Tongue (tissue), 2 donors: ENCODE measurements around the gene SYTL3. TPM values are rescaled to one million over a fixed set of nuclear protein-coding genes. Genes with fewer than 3 reads are reported as not detected.

ENCODE experiments used
- DNase-seq: peaks from one replicate; pipeline ENCODE4 v3.0.0-alpha.2; 2015
- total RNA-seq: library from RNA; depleted of rRNA; stranded (reverse); fragments of >200 nt; gene quantifications from one replicate; pipeline ENCODE4 v1.2.3, GENCODE V29; 2014

The SYTL3 gene
- total RNA-seq, 1 donor from 2014 or later: 9.9 TPM

DNA sequence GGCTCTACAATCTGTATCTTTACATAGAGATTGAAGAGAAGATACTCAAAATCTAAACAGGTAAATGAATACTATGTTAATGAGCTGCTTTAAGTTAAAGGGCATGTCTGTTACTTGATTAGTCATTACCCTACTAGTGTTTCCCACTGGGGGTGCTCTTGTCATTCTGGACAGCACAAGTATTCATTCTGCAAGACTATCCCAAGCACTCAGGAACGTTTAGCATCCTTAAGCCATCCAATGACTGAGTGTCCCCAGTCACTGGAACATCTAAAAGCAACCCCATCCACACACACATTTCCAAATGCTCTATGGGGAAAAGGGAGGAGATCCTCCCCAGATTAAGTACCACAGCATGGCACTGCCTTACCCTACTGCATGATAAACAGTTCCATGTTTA is 143.6 kb downstream of the SYTL3 start:
- DNase-seq: no peak

DNA sequence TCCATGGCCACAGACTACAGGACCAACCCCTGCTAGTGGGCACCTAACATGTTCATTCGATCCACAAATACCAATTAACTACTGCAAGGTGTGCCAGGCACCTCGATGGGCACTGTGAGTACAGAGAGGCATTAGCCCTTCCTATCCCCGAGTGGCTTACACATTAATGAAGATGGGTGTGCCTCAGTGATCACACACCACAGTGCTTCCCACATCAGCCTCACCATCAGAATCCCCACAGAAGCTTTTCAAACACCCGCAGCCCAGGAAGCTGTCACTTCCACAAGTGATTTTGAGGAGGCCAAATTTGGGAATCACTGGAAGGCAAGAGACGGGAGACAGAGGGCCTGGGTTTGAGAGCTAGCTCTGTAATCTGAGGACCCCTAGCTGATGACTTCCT is 145.7 kb downstream of the SYTL3 start:
- no peak for DNase-seq

DNA sequence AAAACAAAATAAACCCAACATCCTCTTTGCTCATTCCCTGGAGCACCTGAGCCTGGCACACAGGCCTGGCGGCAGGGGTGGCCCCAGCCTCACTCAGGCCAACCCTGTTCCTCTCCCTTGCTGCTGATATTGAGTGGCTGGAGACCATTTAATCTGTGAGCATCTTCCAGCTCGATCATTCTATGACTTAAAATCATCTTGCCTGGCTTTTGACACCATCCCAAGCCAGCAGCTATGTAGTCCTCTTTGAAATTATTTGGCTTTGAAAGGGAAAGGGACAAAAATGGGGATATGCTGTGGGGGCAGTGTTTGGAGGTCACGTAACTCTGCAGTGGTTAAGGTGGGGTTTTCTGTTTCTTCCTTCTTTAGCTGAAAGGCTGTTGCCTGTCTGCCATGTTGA is 146.5 kb downstream of the SYTL3 start:
- DNase-seq: no peak

DNA sequence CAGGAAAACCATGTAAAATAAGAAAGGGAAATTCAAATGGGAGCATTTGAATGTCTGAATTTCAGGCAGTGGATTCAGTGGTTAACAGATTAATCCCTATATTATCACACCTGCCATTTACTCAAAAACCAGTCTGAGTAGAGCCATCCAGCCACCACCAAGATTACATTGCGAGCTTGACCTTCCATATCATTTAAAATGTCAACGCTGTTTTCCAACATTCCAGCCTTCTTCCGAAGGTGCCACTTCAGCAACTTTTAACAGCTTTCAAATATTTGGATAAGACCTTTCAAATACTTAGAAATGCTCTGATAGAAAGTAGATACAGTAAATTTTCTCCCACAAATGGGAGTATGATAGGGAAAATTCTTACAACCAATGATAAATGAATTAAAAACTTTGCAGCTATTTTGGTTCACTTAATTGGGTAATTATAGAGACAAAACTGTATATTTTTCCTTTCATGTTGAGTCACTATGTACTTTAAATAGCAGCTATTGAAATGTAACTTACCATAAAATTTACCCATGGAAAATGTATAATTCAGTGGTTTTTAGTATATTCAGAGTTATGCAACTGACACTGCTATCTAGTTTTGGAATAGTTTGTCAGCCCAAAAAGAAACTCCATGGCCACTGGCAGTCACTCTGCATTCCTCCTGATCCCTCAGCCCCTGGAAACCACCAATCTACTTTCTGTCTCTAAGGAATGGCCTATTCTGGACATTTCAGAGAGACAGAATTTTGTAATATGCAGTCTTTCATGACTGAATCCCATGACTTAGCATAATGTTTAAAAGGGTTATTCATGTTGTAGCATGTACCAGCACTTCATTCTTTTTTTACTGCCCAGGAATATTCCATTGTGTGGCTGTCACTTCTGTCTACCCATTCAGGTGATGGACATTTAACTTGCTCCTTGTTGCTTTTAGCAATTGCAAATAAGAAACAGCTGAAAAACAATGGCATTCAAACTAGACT is 147.8 kb downstream of the SYTL3 start:
- DNase-seq: no peak

DNA sequence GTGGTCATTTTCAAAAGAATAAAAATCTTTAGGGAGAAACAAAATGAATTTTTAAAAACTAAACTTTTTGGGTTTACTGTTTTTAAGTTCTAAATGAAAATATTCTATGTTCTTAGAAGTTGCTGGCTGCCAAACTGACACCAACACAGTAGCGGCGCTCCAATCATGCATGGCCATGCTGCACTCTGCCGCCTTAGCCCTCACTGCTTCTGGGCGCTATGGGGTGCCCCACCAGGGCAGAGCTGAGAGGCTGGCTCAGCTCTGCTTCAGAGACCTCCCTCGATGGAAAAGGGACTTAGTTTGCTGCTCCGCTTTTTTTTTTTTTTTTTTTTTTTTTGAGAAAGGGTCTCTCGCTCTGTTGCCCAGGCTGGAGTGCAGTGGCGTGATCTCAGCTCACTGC is 148.5 kb downstream of the SYTL3 start:
- no peak for DNase-seq

DNA sequence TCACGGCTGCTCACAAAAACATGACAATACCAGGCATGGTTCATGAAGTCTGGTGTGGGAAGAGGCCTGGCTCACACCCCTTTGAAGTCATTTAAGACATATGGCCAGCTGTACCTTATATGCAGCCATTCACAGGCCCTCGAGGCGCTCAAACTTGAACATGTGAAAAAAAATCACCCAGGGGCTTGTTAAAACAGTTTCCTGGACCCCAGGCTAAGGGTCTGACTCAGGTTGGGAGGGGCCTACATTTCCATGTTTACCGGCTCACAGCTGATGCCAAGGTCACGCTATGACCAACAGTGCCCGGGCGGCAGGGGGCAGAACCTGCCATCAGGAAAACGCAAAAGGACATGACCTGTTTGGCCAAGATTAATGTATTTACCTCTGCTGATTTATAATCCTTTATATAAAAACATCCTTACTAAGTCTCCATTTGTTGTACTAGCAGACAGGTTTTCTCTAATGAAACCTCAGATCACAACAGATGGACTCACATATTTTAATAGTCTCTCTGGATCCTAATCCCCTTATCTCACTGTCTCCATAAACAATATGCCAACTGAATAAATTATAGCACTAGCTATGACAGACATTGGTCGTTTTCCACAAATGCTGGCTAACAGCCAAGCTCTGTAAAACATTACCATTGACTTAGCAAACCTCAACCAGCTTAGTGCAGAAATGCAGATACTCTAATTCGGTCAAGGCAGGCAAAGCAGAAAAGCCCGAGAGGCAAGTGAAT is 149.4 kb downstream of the SYTL3 start:
- DNase-seq: peak; percentile 73

DNA sequence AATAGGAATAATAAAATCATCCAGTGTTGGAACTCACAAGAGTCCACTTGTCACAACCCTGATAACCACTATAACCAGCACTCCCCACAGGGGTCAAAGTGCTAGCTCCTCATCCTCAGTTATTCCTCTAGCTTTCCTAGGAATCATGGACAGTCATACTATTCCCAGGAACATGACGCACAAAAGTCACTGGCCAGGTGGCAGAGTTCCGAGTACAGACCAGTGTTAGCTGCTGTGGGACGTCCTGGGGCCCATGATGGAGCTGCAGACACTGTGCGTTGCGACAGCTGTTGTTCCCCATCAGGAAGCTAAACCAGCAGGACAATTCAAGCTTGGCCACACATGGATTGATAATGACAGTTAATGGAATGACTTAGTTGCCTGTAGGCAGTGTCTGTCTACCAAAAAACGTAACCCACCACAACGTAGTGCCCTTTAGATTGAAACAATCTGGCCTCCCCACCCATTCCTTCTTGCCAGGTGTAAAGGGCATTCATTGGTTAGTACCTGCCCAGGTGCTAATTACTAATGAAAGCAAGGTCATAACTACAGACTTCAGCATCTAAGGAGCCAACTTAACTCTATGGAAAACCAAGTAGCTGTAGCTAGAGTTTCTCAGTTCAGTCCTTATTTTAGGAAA is 151.9 kb downstream of the SYTL3 start:
- peak; percentile 80 for DNase-seq

DNA sequence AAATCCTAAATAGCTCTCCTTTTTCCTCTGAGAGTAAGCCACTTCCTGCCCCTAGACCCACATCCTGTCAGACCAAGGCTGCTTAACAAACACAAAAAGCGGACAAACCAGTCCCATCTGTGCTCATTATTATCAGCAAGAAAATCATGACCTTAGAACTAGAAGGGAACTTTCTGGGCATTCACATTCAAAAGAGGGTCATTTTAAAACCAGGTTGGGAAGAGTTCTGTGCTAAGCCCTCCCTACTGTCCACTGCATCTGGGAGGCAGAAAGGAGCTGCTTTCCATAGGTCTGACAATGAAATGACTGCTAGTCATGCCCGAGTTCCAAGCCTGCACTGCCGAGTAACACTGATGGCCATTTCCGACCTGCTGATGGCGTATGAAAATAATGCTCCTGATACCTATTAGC is 153.9 kb downstream of the SYTL3 start:
- DNase-seq: no peak

DNA sequence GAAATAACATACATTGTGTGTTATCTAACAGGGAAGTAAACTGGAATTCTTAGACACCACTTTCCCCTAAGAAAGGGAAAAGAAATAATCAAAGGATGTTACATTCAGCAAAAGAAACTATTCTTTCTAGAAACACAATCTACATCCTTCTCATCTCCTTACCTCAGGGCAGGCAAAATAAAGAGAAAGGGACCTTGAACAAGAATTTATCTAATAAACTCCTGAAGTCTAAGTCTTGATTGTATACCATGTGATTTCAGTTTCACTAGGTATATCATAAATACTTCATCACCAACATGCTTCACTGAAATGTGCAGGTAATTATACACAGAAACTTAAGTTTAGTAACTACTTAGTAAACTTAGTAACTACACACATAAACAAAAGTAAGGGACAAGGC is 154.4 kb downstream of the SYTL3 start:
- no peak for DNase-seq

DNA sequence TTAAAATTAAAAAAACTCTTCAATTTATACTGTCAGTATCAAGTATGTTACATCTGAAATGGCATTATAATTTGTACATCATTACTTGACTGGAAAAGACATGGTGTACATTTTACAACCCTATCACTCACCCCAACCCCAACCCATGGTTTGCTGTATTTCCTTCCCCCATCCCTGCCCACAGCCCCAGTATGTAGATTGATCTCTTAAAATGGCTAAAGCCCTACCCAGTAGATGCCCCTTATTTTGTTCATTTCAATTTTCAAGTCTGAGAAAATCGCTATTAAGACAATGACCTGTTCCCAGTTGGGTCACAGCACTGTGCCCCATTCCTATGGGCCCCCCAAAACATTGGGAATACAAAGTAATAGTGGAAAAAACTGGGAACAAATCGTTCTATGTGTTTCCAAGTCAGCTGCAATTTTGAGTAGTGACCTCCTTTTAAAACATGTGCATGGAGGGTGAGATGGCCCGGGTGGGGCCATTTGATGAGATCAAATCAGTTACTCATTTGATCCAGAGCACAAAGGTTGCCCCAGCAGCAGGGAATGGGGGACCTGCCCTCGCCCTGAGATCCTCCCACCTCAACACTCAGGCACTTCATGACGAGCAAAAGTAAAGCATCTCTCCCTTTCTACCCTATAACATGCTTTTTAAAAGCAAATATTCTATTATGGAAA is 156.0 kb downstream of the SYTL3 start:
- no peak for DNase-seq

DNA sequence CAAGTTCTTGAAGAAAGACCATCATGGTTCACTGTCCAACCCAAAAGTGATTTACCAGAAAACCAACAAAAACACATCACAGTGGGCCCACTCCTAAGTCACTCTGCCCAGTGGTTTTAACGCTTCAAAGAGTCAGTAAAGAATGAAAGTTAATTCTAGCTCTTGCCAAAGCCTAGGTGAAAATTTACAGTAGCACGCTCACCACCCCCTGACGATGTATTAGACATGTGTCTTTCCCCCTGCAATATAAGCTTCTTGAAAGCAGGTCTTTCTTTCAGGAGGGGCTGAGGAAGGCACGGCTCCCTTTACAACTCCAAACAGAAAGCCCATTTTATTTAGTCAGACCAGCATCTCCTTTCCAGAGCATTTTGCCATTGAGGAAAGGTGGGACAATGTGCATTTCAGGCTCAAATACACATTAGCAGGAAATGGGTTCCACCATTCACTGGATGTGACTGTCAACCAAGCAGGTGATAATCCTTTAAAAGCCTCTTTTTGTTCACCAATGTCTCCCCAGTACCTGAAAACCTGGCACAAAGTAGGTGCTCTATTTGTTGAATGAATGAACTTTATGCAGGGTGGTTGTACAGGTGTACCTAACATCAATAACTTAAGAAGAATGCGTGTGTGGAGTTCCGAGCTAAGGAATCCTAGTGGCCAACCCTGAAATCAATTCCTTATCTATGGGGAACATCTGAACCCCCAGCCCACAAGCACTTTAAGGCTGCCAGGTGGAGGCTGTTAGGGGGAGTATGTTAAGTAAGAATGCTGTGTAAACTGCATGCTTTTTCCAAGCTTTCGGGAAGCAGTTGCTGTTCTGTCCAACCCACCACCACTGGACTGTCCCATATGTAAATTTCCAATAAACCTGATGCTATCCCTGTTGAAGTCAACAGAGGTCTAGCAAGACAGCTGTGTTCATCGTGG is 157.9 kb downstream of the SYTL3 start:
- DNase-seq: no peak

DNA sequence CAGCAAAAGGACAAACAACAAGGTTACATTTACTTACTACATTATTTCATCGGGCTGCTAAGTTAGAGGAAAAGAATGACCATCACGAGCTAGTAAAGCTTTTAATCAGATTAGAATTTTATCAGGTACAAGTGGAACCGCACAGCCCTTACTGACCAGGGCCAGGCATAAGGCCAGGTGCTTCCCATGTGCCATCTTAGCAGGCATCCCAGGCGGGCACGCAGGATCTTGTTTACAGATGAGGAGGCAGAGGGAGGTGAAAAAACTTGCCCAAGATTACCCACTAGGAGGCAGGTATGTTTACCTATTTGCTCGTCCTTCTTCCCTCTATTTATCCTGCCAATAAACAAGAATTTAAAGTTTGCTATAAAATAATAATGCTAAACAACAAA is 158.6 kb downstream of the SYTL3 start:
- no peak for DNase-seq

DNA sequence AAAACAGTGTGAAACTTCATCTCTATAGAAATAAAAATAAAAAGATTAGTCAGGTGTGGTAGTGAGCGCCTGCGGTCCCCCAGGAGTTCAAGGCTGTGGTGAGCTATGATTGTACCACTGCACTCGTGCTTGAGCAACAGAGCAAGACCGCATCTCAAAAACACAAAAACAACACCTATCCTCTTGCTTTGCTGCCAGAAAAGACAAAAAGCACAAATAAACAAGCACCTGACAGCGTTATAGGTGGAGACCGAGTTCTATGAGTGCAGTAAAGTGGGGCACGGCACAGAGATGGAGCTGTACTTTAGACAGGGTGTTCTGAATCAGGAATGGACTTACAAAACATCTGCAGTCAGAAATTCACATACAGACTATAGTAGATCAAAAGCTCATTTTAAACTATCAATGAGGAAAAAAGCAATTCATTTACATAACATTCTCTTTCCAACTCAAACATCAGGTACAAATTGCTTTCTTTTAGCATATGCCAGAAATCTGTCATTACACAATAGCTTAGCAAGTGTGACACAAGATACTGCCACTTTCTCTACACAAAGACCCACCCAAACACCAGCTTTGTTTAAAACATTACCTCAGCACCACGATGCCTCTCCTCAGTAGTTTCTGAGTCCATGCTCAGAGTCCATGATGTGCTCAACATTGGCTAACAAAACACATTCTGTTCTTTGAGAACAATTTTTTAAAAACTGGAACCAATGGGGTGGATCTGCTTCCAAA is 159.3 kb downstream of the SYTL3 start:
- peak; percentile 57 for DNase-seq

DNA sequence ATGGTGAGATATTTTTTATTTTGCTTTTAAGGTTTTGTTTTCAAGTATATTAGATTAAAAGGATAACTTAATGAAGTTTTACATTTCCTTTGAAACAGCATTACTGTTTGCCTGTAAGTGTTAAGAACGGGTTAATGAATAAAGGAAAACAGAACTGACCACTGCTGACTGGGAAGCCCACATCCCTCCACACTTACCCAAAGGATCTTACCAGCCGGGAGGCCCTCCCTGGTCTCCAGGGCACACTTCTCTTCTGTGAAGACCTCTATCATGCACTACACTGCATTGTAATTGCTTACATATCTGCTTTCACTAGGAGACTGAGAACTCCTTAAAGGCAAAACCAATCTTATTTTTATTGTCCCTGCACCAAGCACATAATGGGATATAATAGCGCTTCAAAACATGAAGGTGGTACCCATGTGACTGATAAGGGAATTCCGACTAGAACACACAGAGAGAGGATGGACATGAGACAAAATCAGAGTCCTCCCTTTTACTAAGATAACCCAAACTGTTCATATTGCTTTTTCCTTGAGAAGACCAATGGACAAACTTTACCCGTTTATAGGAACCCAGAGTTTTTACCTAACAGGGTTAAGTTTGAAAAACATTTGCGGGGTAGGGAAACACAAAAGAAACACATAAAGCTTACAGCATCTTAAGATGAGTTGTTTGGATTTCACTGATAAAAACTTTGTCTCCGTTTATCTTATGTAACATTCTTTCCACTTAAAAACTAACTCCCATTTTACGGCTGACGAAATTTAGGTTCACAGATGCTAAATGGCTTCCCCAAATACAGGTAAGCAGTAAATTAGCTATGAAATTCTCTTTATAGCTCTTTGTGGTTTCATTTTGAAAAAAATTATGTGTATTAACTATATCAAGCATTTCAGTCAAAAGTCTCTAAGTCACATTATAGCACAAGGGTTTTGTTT is 160.6 kb downstream of the SYTL3 start:
- DNase-seq: no peak

DNA sequence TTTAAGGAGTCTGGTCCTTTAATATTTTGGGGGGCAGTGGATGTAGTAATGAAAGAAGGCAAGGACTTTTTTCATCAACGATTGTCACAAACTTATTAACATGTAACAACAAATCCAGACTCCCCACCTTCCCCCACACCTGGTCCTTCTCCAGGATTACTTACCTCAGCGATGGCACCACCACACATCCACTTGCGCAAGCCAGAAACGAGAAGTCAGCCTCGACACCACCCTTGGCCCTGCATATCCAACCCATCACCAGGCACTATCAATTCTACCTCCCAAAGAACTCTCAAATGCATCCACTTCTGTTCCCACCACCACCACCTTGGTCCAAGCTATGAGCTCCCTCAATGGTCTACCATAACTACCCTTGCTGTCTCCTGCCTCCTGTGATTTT is 162.8 kb downstream of the SYTL3 start:
- no peak for DNase-seq

DNA sequence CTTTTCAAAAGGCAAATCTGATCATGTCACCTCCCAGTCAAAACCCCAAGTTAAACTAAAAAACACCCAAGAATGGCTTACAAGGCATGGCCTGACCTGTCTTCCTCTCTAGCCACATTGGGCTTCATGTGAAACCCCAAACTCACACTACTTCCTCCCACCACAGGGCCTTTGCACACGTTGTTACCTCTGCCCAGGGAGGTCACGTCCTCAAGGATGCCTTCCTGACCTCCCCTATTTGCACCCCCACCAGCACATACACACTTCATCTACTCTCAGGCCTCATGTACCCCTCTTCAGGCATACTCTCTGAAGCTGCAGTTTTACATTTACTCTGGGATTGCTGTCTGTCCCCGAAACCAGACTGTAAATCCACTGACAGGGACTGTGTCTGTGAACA is 163.2 kb downstream of the SYTL3 start:
- DNase-seq: no peak
